ENCODE measurements around the gene NOTO. TPM values are rescaled to one million over a fixed set of nuclear protein-coding genes. Genes with fewer than 3 reads are reported as not detected.

NOTO gene
- total RNA-seq, 4 donors from 2014 or later: not detected

DNA sequence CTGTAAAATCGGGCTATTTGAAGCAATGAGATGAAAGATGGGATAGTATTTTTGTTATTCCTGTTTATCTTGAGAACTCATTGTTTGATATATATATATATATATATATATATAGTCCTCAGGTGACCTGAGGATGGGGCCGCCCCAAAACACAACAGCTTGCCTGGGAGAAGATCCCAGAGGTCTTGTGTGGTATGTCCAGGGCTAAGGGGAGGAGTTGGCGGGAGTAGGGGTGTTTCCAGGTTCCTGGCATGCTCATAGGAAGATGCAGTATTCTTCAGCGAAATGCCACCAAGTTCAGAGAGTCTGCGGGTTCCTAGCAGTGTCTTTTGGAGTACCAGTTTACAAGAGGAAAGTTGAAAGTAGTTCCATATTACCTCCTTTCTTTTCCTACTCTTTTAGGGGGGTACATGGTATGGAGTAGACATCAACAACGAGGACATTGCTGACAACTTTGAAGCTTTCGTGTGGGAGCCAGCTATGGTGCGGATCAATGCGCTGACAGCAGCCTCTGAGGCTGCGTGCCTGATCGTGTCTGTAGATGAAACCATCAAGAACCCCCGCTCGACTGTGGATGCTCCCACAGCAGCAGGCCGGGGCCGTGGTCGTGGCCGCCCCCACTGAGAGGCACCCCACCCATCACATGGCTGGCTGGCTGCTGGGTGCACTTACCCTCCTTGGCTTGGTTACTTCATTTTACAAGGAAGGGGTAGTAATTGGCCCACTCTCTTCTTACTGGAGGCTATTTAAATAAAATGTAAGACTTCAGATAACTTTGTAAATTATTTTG lies 50.1 kb downstream of the NOTO start:
- Histone ChIP-seq H3K36me3 (peaks cover 4 to 85% (median 38%) of the 10 kb centered on the region in 3 donors), H3K4me3 (no peak overlapping the region), H3K27ac (no peak overlapping the region), H3K4me1 (no peaks in the 10 kb centered on the region), H3K9me3 (no peaks in the 10 kb centered on the region), H3K27me3 (no peaks in the 10 kb centered on the region)
- WGBS, 2 donors: 85 to 86% methylated on average over 17 of the region's 17 CpGs
- DNase-seq (ENCODE audit: low spot score in 2 of 2): no peak
- TF ChIP-seq, protein P1, sequence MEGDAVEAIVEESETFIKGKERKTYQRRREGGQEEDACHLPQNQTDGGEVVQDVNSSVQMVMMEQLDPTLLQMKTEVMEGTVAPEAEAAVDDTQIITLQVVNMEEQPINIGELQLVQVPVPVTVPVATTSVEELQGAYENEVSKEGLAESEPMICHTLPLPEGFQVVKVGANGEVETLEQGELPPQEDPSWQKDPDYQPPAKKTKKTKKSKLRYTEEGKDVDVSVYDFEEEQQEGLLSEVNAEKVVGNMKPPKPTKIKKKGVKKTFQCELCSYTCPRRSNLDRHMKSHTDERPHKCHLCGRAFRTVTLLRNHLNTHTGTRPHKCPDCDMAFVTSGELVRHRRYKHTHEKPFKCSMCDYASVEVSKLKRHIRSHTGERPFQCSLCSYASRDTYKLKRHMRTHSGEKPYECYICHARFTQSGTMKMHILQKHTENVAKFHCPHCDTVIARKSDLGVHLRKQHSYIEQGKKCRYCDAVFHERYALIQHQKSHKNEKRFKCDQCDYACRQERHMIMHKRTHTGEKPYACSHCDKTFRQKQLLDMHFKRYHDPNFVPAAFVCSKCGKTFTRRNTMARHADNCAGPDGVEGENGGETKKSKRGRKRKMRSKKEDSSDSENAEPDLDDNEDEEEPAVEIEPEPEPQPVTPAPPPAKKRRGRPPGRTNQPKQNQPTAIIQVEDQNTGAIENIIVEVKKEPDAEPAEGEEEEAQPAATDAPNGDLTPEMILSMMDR (IDR thresholded peaks at IDR 0.05): no peak
- no peak for TF ChIP-seq EP300 (IDR thresholded peaks at IDR 0.05)
- TF ChIP-seq POLR2A (IDR thresholded peaks at IDR 0.05): no peak

DNA sequence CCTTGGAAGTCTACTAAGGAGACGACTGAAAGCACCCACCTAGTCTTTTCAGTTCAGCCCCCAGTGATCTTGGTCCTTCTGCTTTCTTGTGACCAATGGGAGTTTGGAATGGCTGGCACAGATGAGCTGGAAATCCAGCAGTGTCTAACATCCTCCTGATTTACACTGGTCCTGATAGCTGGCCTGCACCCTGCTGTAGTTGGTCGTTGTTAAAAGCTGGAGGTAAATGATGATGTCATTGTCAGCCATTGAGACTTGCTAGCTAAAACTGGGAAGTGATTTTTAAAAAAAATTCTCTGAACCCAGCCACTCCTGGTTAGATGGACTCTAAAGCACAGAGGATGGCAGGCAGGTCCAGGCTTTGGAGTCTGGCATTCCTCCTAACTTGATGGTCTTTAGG lies 51.0 kb downstream of the NOTO start:
- DNase-seq (ENCODE audit: low spot score in 2 of 2): no peak
- Histone ChIP-seq H3K4me3 (no peak overlapping the region), H3K4me1 (no peaks in the 10 kb centered on the region), H3K27me3 (no peaks in the 10 kb centered on the region), H3K9me3 (no peaks in the 10 kb centered on the region), H3K27ac (no peak overlapping the region), H3K36me3 (peaks cover 4 to 75% (median 31%) of the 10 kb centered on the region in 3 donors)
- WGBS, 2 donors: 42 to 60% methylated on average over 2 of the region's 2 CpGs
- TF ChIP-seq POLR2A (IDR thresholded peaks at IDR 0.05): no peak
- TF ChIP-seq, protein P1 (IDR thresholded peaks at IDR 0.05): no peak
- no peak for TF ChIP-seq EP300 (IDR thresholded peaks at IDR 0.05)

DNA sequence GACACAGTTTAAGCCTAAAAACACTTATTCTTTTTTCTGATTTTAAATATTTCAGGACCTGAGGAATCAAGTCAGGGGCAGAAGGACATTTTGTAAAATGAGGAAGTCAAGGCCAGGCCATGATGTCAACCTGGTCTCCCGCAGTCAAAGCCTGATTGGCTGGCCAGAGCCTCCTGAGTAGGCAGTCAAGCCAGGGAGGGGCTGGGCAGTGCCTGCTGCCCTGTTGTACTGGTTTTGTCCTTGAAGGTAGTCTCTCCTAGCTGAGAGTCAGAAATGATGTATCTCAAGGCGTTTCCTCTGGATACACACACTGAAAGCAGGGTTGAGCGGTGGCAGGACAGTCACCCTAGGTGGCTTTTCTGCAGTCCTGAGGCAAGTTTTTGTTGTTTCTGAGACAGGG lies 51.5 kb downstream of the NOTO start:
- TF ChIP-seq EP300 (IDR thresholded peaks at IDR 0.05) (no peak), POLR2A (IDR thresholded peaks at IDR 0.05) (no peak)
- TF ChIP-seq, protein P1 (IDR thresholded peaks at IDR 0.05): no peak
- H3K36me3 ChIP-seq: peaks cover 4 to 70% (median 31%) of the 10 kb centered on the region in 3 donors
- 92 to 96% methylated on average over 3 of the region's 3 CpGs for WGBS, 2 donors
- no peak overlapping the region for H3K4me3 ChIP-seq
- no peaks in the 10 kb centered on the region for H3K9me3 ChIP-seq
- H3K27me3 ChIP-seq: no peaks in the 10 kb centered on the region
- no peaks in the 10 kb centered on the region for H3K4me1 ChIP-seq
- no peak overlapping the region for H3K27ac ChIP-seq
- no peak for DNase-seq (ENCODE audit: low spot score in 2 of 2)

DNA sequence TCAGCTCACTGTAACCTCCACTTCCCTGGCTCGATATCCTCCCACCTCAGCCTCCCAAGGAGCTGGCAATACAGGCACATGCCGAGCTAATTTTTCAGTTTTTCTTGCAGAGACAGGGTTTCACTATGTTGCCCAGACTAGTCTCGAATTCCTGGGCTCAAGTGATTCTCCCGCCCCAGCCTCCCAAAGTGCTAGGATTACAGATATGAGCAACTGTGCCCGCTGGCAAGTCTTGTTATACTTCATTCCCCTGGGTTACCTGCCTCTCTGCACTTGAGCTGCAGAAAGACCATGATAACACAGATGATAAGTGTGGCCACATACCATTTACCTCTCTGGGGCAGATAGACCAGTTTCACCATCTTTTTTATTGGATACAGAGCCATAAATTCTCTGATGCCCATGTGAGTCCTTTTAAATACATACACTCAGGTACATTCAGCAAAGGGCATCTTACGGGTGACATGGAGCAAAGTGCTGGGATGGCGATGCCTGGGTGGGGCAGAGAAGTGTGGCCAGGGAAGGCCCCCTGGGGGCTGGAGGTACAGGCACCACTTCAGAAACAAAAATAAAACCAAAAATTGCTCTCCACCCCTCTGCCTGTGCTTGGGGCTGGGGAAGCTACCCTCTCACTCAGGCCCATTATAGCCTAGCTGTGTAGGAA lies 52.1 kb downstream of the NOTO start:
- TF ChIP-seq POLR2A (IDR thresholded peaks at IDR 0.05) (no peak), EP300 (IDR thresholded peaks at IDR 0.05) (no peak)
- TF ChIP-seq, protein P1 (IDR thresholded peaks at IDR 0.05): no peak
- 86 to 91% methylated on average over 7 of the region's 7 CpGs for WGBS, 2 donors
- no peak for DNase-seq (ENCODE audit: low spot score in 2 of 2)
- Histone ChIP-seq H3K4me1 (no peaks in the 10 kb centered on the region), H3K4me3 (no peak overlapping the region), H3K27ac (no peak overlapping the region), H3K9me3 (no peaks in the 10 kb centered on the region), H3K27me3 (no peaks in the 10 kb centered on the region), H3K36me3 (peaks cover 4 to 65% (median 29%) of the 10 kb centered on the region in 3 donors)

DNA sequence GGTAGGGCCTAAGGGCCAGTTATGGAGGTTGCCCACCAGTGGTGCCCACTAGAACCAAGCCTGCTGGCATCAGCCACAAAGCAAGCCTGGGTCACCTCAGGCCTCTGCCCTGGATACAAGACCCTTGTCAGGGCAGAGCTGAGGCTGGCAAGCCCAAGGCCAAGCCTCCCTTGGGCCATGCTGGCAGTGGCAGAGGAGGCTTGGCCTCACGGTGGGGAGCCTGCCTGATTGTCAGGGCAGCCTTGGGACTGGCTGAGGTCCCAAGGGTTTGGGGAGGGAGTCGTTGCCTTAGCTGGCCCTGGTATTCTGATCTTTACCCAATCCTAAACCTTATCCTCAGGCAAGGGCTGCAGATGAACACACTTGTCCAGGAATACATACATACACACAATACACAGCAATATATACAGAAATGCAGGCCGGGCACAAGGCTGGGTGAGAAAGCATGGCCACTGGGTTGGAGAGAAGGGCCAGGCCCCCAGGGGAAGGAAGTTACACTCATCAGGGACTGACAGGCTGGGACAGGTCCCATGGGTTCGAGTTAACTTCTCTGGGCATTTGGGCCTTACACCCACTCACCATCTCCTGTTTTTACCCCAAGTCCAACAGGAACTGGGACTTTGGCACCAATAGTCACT lies 52.8 kb downstream of the NOTO start:
- TF ChIP-seq POLR2A (IDR thresholded peaks at IDR 0.05): no peak
- TF ChIP-seq, protein P1 (IDR thresholded peaks at IDR 0.05): no peak
- no peak for TF ChIP-seq EP300 (IDR thresholded peaks at IDR 0.05)
- Histone ChIP-seq H3K4me3 (no peak overlapping the region), H3K27me3 (no peaks in the 10 kb centered on the region), H3K36me3 (peaks cover 4 to 58% (median 22%) of the 10 kb centered on the region in 3 donors), H3K27ac (no peak overlapping the region), H3K4me1 (no peaks in the 10 kb centered on the region), H3K9me3 (no peaks in the 10 kb centered on the region)
- no peak for DNase-seq (ENCODE audit: low spot score in 2 of 2)
- WGBS, 2 donors: 56 to 87% methylated on average over 2 to 4 of the region's 4 CpGs
